ENCODE results near the gene LTBP2. TPM values are rescaled to one million over a fixed set of nuclear protein-coding genes. Genes with fewer than 3 reads are reported as not detected.

LTBP2 gene
- total RNA-seq, 3 donors from 2014 or later (not counting 1 experiment from before 2014, with no cell fraction given): 2.1 to 3.7 (median 3.0) TPM

DNA sequence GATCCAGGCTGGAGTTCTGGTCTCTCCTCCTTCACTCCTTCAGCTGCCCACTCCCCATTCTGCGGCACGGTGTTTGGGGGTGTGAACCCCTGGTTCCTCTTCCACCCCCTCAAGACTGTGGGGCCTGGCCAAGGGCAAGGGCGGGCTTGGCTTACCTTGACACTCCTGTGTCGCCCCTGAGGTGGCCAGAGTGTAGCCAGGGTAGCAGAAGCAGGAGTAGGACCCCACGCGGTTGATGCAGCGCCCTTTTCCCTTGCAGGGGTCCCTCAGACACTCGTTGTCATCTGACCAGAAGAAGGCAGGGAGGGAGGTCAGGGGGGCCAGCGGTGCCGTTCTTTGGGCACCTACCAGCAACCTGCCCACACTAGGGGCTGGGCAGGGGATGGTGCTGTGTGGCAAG, 90.3 kb downstream of the LTBP2 start:
- Histone ChIP-seq H3K27ac (ENCODE audit: low read length) (no peak overlapping the region), H3K27me3 (ENCODE audit: control insufficient read depth, insufficient read depth, low read length) (no peaks in the 10 kb centered on the region), H3K4me1 (ENCODE audit: control insufficient read depth, insufficient read depth, low read length) (no peaks in the 10 kb centered on the region), H3K9me3 (ENCODE audit: control insufficient read depth, insufficient read depth, low read length) (no peaks in the 10 kb centered on the region), H3K36me3 (ENCODE audit: control insufficient read depth, insufficient read depth, low read length) (no peaks in the 10 kb centered on the region), H3K4me3 (ENCODE audit: low read length) (no peak overlapping the region)
- no peak for ATAC-seq
- Mint-ChIP-seq H3K4me3 (no peak overlapping the region), H3K36me3 (no peaks in the 10 kb centered on the region), H3K4me1 (peaks cover 0 to 8% of the 10 kb centered on the region in 2 donors), H3K27ac (no peak overlapping the region), H3K27me3 (ENCODE audit: low read depth in 2 of 2) (peaks cover 6 to 22% of the 10 kb centered on the region in 2 donors), H3K9me3 (no peaks in the 10 kb centered on the region)
- 86% methylated on average over 10 of the region's 10 CpGs for WGBS (ENCODE audit: insufficient coverage)
- intact Hi-C loops (cut with micrococcal nuclease): no loop called here
- TF ChIP-seq, protein P1, sequence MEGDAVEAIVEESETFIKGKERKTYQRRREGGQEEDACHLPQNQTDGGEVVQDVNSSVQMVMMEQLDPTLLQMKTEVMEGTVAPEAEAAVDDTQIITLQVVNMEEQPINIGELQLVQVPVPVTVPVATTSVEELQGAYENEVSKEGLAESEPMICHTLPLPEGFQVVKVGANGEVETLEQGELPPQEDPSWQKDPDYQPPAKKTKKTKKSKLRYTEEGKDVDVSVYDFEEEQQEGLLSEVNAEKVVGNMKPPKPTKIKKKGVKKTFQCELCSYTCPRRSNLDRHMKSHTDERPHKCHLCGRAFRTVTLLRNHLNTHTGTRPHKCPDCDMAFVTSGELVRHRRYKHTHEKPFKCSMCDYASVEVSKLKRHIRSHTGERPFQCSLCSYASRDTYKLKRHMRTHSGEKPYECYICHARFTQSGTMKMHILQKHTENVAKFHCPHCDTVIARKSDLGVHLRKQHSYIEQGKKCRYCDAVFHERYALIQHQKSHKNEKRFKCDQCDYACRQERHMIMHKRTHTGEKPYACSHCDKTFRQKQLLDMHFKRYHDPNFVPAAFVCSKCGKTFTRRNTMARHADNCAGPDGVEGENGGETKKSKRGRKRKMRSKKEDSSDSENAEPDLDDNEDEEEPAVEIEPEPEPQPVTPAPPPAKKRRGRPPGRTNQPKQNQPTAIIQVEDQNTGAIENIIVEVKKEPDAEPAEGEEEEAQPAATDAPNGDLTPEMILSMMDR (IDR thresholded peaks at IDR 0.05): no peak
- DNase-seq: no peak

DNA sequence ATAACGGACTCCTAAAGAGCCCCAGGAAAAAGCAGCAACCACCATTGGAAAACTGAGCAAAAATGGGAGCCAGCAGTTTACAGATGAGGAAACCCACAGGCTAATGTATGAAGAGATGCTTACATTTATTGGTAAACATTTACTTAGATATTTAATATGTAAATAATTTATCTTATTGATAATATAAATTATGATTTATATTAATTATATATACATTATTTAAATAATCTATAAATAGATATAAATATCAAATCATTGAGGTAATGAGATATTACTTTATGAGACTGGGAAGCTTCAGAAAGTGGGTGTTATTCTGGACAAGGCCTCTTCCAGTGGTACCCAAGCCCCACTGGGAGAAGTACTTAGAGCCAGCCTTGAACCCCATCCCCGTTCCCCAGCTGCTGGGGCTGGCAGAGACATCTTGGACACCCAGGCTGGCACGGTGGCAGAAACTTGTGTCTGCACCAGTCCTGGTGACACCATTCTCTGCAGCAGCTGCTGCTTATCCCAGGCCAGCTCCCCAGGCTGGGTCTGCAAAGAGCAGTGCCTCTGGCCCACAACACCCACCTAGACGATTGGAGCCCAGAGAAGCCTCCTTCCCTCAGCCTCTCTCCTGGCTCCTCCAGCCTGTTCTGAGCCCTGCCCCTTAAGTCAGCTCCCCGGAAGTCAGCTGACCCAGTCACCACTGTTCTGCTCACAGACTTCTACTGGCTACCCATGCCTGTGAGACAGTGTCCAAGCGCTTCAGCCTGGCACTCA, 92.5 kb downstream of the LTBP2 start:
- Mint-ChIP-seq H3K27ac (no peak overlapping the region), H3K36me3 (no peaks in the 10 kb centered on the region), H3K27me3 (ENCODE audit: low read depth in 2 of 2) (peaks cover 0 to 9% of the 10 kb centered on the region in 2 donors), H3K4me1 (peaks cover 0 to 2% of the 10 kb centered on the region in 2 donors), H3K4me3 (no peak overlapping the region), H3K9me3 (no peaks in the 10 kb centered on the region)
- Histone ChIP-seq H3K4me1 (ENCODE audit: control insufficient read depth, insufficient read depth, low read length) (peaks cover 5% of the 10 kb centered on the region), H3K9me3 (ENCODE audit: control insufficient read depth, insufficient read depth, low read length) (no peaks in the 10 kb centered on the region), H3K27me3 (ENCODE audit: control insufficient read depth, insufficient read depth, low read length) (no peaks in the 10 kb centered on the region), H3K36me3 (ENCODE audit: control insufficient read depth, insufficient read depth, low read length) (no peaks in the 10 kb centered on the region), H3K4me3 (ENCODE audit: low read length) (no peak overlapping the region), H3K27ac (ENCODE audit: low read length) (no peak overlapping the region)
- intact Hi-C loops (cut with micrococcal nuclease): no loop called here
- WGBS (ENCODE audit: insufficient coverage): 87% methylated on average over 6 of the region's 6 CpGs
- ATAC-seq (no peak), DNase-seq (no peak)
- TF ChIP-seq, protein P1 (IDR thresholded peaks at IDR 0.05): no peak

DNA sequence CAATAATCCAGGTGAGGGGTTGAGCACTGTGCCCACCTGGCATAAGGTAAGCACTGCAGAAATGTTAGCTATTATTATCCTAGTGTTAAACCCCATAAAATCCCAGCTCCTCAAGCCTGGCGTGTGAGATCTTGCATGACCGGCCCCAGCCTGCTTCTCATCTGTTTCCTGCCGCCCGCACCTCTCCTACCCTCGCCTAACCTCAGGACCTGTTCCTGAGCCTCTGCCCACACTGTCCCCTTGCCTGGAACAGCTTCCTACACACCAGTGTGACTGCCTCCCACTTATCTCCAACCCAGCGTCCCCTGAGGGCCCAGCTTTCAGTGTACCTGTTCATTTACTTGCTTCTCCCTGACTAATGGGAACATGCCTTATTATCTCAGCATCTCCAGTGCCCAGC, 93.8 kb downstream of the LTBP2 start:
- H3K27me3 ChIP-seq (ENCODE audit: control insufficient read depth, insufficient read depth, low read length): no peaks in the 10 kb centered on the region
- H3K27me3 Mint-ChIP-seq (ENCODE audit: low read depth in 2 of 2): peaks cover 0 to 9% of the 10 kb centered on the region in 2 donors
- WGBS (ENCODE audit: insufficient coverage): 52% methylated on average over 6 of the region's 6 CpGs
- H3K4me1 Mint-ChIP-seq: peaks cover 0 to 4% of the 10 kb centered on the region in 2 donors
- H3K4me3 ChIP-seq (ENCODE audit: low read length): no peak overlapping the region
- DNase-seq (no peak), ATAC-seq (no peak)
- H3K9me3 ChIP-seq (ENCODE audit: control insufficient read depth, insufficient read depth, low read length): no peaks in the 10 kb centered on the region
- TF ChIP-seq, protein P1 (IDR thresholded peaks at IDR 0.05): no peak
- H3K4me3 Mint-ChIP-seq: no peak overlapping the region
- no peaks in the 10 kb centered on the region for H3K9me3 Mint-ChIP-seq
- intact Hi-C loops (cut with micrococcal nuclease): no loop called here
- no peak overlapping the region for H3K27ac ChIP-seq (ENCODE audit: low read length)
- H3K4me1 ChIP-seq (ENCODE audit: control insufficient read depth, insufficient read depth, low read length): peaks cover 9% of the 10 kb centered on the region
- no peaks in the 10 kb centered on the region for H3K36me3 ChIP-seq (ENCODE audit: control insufficient read depth, insufficient read depth, low read length)
- H3K36me3 Mint-ChIP-seq: no peaks in the 10 kb centered on the region
- no peak overlapping the region for H3K27ac Mint-ChIP-seq

- DNase-seq (no peak), ATAC-seq (no peak)
- H3K9me3 Mint-ChIP-seq: no peaks in the 10 kb centered on the region
- Histone ChIP-seq H3K9me3 (ENCODE audit: control insufficient read depth, insufficient read depth, low read length) (no peaks in the 10 kb centered on the region), H3K36me3 (ENCODE audit: control insufficient read depth, insufficient read depth, low read length) (no peaks in the 10 kb centered on the region), H3K27me3 (ENCODE audit: control insufficient read depth, insufficient read depth, low read length) (no peaks in the 10 kb centered on the region), H3K27ac (ENCODE audit: low read length) (no peak overlapping the region), H3K4me1 (ENCODE audit: control insufficient read depth, insufficient read depth, low read length) (peaks cover 9% of the 10 kb centered on the region), H3K4me3 (ENCODE audit: low read length) (no peak overlapping the region)
- WGBS (ENCODE audit: insufficient coverage): 85% methylated on average over 4 of the region's 4 CpGs
- no peak overlapping the region for H3K27ac Mint-ChIP-seq
- TF ChIP-seq, protein P1 (IDR thresholded peaks at IDR 0.05): no peak
- H3K4me3 Mint-ChIP-seq: no peak overlapping the region
- peaks cover 0 to 9% of the 10 kb centered on the region in 2 donors for H3K27me3 Mint-ChIP-seq (ENCODE audit: low read depth in 2 of 2)
- peaks cover 0 to 4% of the 10 kb centered on the region in 2 donors for H3K4me1 Mint-ChIP-seq
- intact Hi-C loops (cut with micrococcal nuclease): no loop called here
- H3K36me3 Mint-ChIP-seq: no peaks in the 10 kb centered on the region
Observed at GRCh38 chr14:74517731-74518130, 94.3 kb downstream of the LTBP2 start.
